Inferior parietal cortex (tissue), 1 donor: ENCODE results near the gene PREP.
A peak's percentile ranks its signal among the peaks of the same experiment; 100 is the strongest.
"Not testable (repeated sequence)": the region's sequence is repeated elsewhere in the genome, so short reads cannot be mapped to it uniquely, and the experiment has no call there.

Experiments used
- DNase-seq: peaks from one replicate; pipeline ENCODE4 v3.0.0-alpha.2; 2016; ENCODE audit errors: extremely low spot score

Gene PREP

GRCh38 chr6:105402939-105403935 is at the start of gene PREP:
Gene PREP (minus strand): TSS chr6:105403082. CDS start chr6:105402891, 191 bp downstream.
- DNase-seq: peak; percentile 82

- DNase-seq: no peak
Measured at GRCh38 chr6:105452376-105452775, 49.5 kb upstream of the PREP start.

GRCh38 chr6:105449756-105450390 is 47.0 kb upstream of the PREP start:
- DNase-seq: no peak

- DNase-seq: no peak
Measured at GRCh38 chr6:105445481-105445880, 42.6 kb upstream of the PREP start.

- DNase-seq: no peak
Measured at GRCh38 chr6:105443941-105444340, 41.1 kb upstream of the PREP start.

- no peak for DNase-seq
Measured at GRCh38 chr6:105442369-105442768, 39.5 kb upstream of the PREP start.

- no peak for DNase-seq
Measured at GRCh38 chr6:105437236-105437635, 34.4 kb upstream of the PREP start.

GRCh38 chr6:105433723-105434122 is 30.8 kb upstream of the PREP start:
- DNase-seq: no peak

GRCh38 chr6:105432797-105433196 is 29.9 kb upstream of the PREP start:
- DNase-seq: no peak

GRCh38 chr6:105431226-105431625 is 28.3 kb upstream of the PREP start:
- DNase-seq: peak; percentile 75

GRCh38 chr6:105430685-105431084 is 27.8 kb upstream of the PREP start:
- DNase-seq: no peak

GRCh38 chr6:105429676-105430075 is 26.8 kb upstream of the PREP start:
- no peak for DNase-seq

GRCh38 chr6:105428342-105428957 is 25.6 kb upstream of the PREP start:
- no peak for DNase-seq

- DNase-seq: peak; percentile 72
Measured at GRCh38 chr6:105424175-105424783, 21.4 kb upstream of the PREP start.

GRCh38 chr6:105416971-105417370 is 14.1 kb upstream of the PREP start:
- not testable (repeated sequence) for DNase-seq

- DNase-seq: no peak
Measured at GRCh38 chr6:105409734-105410133, 6.9 kb upstream of the PREP start.

- DNase-seq: no peak
Measured at GRCh38 chr6:105402090-105402938, 568 bp downstream of the PREP start.

- DNase-seq: no peak
Measured at GRCh38 chr6:105401247-105402089, 1.4 kb downstream of the PREP start.

- DNase-seq: no peak
Measured at GRCh38 chr6:105400501-105400900, 2.4 kb downstream of the PREP start.

GRCh38 chr6:105398859-105399258 is 4.0 kb downstream of the PREP start:
- no peak for DNase-seq
